Ovary (tissue), 9 donors: ENCODE data around the gene MAPT. TPM values are rescaled to one million over a fixed set of nuclear protein-coding genes. Genes with fewer than 3 reads are reported as not detected.
"Not testable (repeated sequence)": the region's sequence is repeated elsewhere in the genome, so short reads cannot be mapped to it uniquely, and the experiment has no call there.

ENCODE experiments used
- DNase-seq, 5 donors: peaks; one replicate each; pipeline ENCODE4 v3.0.0-alpha.2; 2019 to 2020
- H3K27ac ChIP-seq, 2 donors: fragments of 200-600 bp; one replicate each; pipeline versions ENCODE4 v1.5.1 to v1.8.0; 2019 to 2022
- H3K27me3 ChIP-seq: fragments of 200-600 bp; one replicate; pipeline ENCODE4 v1.8.0; 2022
- H3K36me3 ChIP-seq: fragments of 200-600 bp; sonication (generic); one replicate; pipeline ENCODE4 v1.5.1; 2019
- H3K4me1 ChIP-seq: one replicate; pipeline ENCODE4 v1.8.1; 2013; ENCODE audit warnings: mild to moderate bottlenecking, moderate library complexity; ENCODE audit not compliant: insufficient read depth
- H3K4me3 ChIP-seq: fragments of 200-600 bp; sonication (generic); one replicate; pipeline ENCODE4 v1.5.1; 2017
- H3K9me3 ChIP-seq, 2 donors: fragments of 200-600 bp in 1 of 2; sonication (generic) in 1 of 2; one replicate each; pipeline versions ENCODE4 v1.5.1 to v1.8.1; 2013 to 2019; ENCODE audit warnings: mild to moderate bottlenecking in 1 of 2, moderate library complexity in 1 of 2
- EP300 ChIP-seq: sonication (generic); formaldehyde crosslinking; IDR thresholded peaks from one replicate; pipeline ENCODE4 v1.6.1; 2017; ENCODE audit warnings: antibody characterized with exemption
- POLR2A ChIP-seq: fragments of 450-650 bp; IDR thresholded peaks from one replicate; pipeline ENCODE4 v1.6.1; 2017; ENCODE audit warnings: antibody characterized with exemption, mild to moderate bottlenecking, moderate library complexity
- WGBS, 3 donors: extraction: QIAGEN DNeasy Blood & Tissue Kit in 1 of 3; methylation state at CpG; one replicate each; pipeline versions ENCODE4 v1.1.5 to v1.1.7; 2013 to 2017; 5-methylcytosine and 5-hydroxymethylcytosine counted together
- intact Hi-C, 4 donors: fragments of 100-400 bp; cut with DNase I; formaldehyde crosslinking; loops; one replicate each; pipeline versions ENCODE4 v1.11.0 to v1.15.1; 2022 to 2023
- polyA plus RNA-seq, 2 donors: library from polyadenylated mRNA; stranded (reverse); fragments of 200-250 nt in 1 of 2; fragments of 350-450 nt in 1 of 2; fragmentation: Illumina TruSeq in 1 of 2; extraction: RNeasy Lipid Tissue Mini Kit (QIAGEN cat#74804) in 1 of 2; gene quantifications; one replicate each; pipeline ENCODE4 v1.2.3, GENCODE V29; 2013 to 2014
- total RNA-seq, 7 donors: library from RNA; depleted of rRNA in 2 of 7; stranded (reverse); fragments of >200 nt in 2 of 7; fragmentation: NEBNext Ultra II Directional in 3 of 7; extraction: Animal tissue kit (Norgen Biotek cat#: 25700) in 3 of 7; gene quantifications; one replicate each; pipeline versions ENCODE4 v1.1.0 to v1.2.4, GENCODE V29; 2016 to 2023
- TF ChIP-seq, protein P1 (sequence below), 3 donors: fragments of 450-650 bp in 2 of 3; fragments of 200-600 bp in 1 of 3; IDR thresholded peaks; one replicate each; pipeline versions ENCODE4 v1.5.1 to v1.8.0; 2016 to 2022; ENCODE audit warnings: antibody characterized with exemption in 3 of 3, mild to moderate bottlenecking in 1 of 3
- donor health status: DM: no; HTN: no; CAD: no; lungs with moderate emphysema.
- donor health status: DM: no; HTN: no; CAD: no.
- donor health status: Bipolar disorder and iron deficiency.
- donor health status: DM: yes; HTN: yes; CAD: no.
- donor health status: DM: no; HTN: no; CAD: no.
- donor health status: DM: yes; HTN: yes; CAD: no.

MAPT gene
- total and polyA plus RNA-seq, 9 donors = 0.40 to 2.2 (median 1.1) TPM

DNA sequence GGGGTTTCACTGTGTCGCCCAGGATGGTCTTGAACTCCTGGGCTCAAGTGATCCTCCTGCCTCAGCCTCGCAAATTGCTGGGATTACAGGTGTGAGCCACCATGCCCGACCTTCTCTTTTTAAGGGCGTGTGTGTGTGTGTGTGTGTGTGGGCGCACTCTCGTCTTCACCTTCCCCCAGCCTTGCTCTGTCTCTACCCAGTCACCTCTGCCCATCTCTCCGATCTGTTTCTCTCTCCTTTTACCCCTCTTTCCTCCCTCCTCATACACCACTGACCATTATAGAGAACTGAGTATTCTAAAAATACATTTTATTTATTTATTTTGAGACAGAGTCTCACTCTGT lies 108.6 kb downstream of the MAPT start:
- intact Hi-C loops = loop anchor here in 3 of 4 donors (5.0 to 10.0 kb wide), 2 partner anchors 209 to 212 kb away; no protein-coding TSS in a partner anchor
- H3K9me3 ChIP-seq = no peaks in the 10 kb centered on the region

DNA sequence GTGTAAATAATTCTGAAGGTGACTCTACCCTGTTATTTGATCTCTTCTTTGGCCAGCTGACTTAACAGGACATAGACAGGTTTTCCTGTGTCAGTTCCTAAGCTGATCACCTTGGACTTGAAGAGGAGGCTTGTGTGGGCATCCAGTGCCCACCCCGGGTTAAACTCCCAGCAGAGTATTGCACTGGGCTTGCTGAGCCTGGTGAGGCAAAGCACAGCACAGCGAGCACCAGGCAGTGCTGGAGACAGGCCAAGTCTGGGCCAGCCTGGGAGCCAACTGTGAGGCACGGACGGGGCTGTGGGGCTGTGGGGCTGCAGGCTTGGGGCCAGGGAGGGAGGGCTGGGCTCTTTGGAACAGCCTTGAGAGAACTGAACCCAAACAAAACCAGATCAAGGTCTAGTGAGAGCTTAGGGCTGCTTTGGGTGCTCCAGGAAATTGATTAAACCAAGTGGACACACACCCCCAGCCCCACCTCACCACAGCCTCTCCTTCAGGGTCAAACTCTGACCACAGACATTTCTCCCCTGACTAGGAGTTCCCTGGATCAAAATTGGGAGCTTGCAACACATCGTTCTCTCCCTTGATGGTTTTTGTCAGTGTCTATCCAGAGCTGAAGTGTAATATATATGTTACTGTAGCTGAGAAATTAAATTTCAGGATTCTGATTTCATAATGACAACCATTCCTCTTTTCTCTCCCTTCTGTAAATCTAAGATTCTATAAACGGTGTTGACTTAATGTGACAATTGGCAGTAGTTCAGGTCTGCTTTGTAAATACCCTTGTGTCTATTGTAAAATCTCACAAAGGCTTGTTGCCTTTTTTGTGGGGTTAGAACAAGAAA lies 109.8 kb downstream of the MAPT start:
- no peak for TF ChIP-seq POLR2A
- no peak for TF ChIP-seq EP300
- TF ChIP-seq, protein P1, sequence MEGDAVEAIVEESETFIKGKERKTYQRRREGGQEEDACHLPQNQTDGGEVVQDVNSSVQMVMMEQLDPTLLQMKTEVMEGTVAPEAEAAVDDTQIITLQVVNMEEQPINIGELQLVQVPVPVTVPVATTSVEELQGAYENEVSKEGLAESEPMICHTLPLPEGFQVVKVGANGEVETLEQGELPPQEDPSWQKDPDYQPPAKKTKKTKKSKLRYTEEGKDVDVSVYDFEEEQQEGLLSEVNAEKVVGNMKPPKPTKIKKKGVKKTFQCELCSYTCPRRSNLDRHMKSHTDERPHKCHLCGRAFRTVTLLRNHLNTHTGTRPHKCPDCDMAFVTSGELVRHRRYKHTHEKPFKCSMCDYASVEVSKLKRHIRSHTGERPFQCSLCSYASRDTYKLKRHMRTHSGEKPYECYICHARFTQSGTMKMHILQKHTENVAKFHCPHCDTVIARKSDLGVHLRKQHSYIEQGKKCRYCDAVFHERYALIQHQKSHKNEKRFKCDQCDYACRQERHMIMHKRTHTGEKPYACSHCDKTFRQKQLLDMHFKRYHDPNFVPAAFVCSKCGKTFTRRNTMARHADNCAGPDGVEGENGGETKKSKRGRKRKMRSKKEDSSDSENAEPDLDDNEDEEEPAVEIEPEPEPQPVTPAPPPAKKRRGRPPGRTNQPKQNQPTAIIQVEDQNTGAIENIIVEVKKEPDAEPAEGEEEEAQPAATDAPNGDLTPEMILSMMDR (IDR thresholded peaks at IDR 0.05) = no peak
- H3K27me3 ChIP-seq = no peaks in the 10 kb centered on the region
- WGBS, 3 donors = 8 to 25% (median 12%) methylated on average over 6 of the region's 6 CpGs
- H3K36me3 ChIP-seq = no peaks in the 10 kb centered on the region
- no peak overlapping the region for H3K4me3 ChIP-seq
- peak; percentile 50 to 85 (median 72) for DNase-seq
- H3K27ac ChIP-seq = peak overlapping the region in 1 of 2 donors; percentile 9
- no peaks in the 10 kb centered on the region for H3K9me3 ChIP-seq
- H3K4me1 ChIP-seq = peaks cover 2% of the 10 kb centered on the region
- intact Hi-C loops = loop anchor here in 3 of 4 donors (5.0 to 10.0 kb wide), 2 partner anchors 208 to 211 kb away; no protein-coding TSS in a partner anchor

More for the DNA sequence above, 108.6 kb downstream of the MAPT start:
- no peak overlapping the region for H3K27ac ChIP-seq
- no peak for DNase-seq
- TF ChIP-seq, protein P1 (IDR thresholded peaks at IDR 0.05) = no peak
- TF ChIP-seq POLR2A (no peak), EP300 (no peak)
- 65 to 82% (median 77%) methylated on average over 7 of the region's 7 CpGs for WGBS, 3 donors
- no peaks in the 10 kb centered on the region for H3K36me3 ChIP-seq
- no peaks in the 10 kb centered on the region for H3K27me3 ChIP-seq
- H3K4me3 ChIP-seq = no peak overlapping the region
- H3K4me1 ChIP-seq = peaks cover 2% of the 10 kb centered on the region

DNA sequence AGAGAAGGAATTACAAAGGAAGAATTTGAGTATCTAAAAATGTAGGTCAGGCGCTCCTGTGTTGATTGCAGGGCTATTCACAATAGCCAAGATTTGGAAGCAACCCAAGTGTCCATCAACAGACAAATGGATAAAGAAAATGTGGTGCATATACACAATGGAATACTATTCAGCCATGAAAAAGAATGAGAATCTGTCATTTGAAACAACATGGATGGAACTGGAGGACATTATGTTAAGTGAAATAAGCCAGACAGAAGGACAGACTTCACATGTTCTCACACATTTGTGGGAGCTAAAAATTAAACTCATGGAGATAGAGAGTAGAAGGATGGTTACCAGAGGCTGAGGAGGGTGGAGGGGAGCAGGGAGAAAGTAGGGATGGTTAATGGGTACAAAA lies 111.7 kb downstream of the MAPT start:
- 94 to 100% (median 97%) methylated on average over 1 of the region's 1 CpG for WGBS, 3 donors
- not testable (repeated sequence) for H3K27ac ChIP-seq, H3K4me3 ChIP-seq, H3K27me3 ChIP-seq, DNase-seq, H3K36me3 ChIP-seq, H3K9me3 ChIP-seq, H3K4me1 ChIP-seq
- intact Hi-C loops = loop anchor here in 1 of 4 donors (10.0 kb wide), 1 partner anchor 209 kb away; no protein-coding TSS in a partner anchor

DNA sequence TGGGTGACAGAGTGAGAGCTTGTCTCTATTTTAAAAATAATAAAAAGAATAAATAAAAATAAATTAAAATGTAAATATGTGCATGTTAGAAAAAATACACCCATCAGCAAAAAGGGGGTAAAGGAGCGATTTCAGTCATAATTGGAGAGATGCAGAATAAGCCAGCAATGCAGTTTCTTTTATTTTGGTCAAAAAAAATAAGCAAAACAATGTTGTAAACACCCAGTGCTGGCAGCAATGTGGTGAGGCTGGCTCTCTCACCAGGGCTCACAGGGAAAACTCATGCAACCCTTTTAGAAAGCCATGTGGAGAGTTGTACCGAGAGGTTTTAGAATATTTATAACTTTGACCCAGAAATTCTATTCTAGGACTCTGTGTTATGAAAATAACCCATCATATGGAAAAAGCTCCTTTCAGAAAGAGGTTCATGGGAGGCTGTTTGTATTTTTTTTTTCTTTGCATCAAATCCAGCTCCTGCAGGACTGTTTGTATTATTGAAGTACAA lies 113.2 kb downstream of the MAPT start:
- no peak for DNase-seq
- H3K27ac ChIP-seq = no peak overlapping the region
- peaks cover 2% of the 10 kb centered on the region for H3K4me1 ChIP-seq
- 40 to 41% (median 41%) methylated on average over 2 of the region's 2 CpGs for WGBS, 3 donors
- TF ChIP-seq EP300 (no peak), POLR2A (no peak)
- TF ChIP-seq, protein P1 (IDR thresholded peaks at IDR 0.05) = no peak
- no peaks in the 10 kb centered on the region for H3K27me3 ChIP-seq
- H3K9me3 ChIP-seq = no peaks in the 10 kb centered on the region
- no peak overlapping the region for H3K4me3 ChIP-seq
- intact Hi-C loops = loop anchor here in 1 of 4 donors (10.0 kb wide), 1 partner anchor 207 kb away; no protein-coding TSS in a partner anchor
- H3K36me3 ChIP-seq = no peaks in the 10 kb centered on the region

DNA sequence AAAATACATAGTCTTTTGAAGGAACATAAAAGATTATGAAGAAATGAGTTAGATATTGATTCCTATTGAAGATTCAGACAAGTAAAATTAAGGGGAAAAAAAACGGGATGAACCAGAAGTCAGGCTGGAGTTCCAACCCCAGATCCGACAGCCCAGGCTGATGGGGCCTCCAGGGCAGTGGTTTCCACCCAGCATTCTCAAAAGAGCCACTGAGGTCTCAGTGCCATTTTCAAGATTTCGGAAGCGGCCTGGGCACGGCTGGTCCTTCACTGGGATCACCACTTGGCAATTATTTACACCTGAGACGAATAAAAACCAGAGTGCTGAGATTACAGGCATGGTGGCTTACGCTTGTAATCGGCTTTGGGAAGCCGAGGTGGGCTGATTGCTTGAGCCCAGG lies 114.2 kb downstream of the MAPT start:
- no peak for TF ChIP-seq POLR2A
- TF ChIP-seq, protein P1 (IDR thresholded peaks at IDR 0.05) = no peak
- Histone ChIP-seq H3K4me3 (no peak overlapping the region), H3K36me3 (no peaks in the 10 kb centered on the region), H3K27me3 (no peaks in the 10 kb centered on the region), H3K4me1 (peaks cover 2% of the 10 kb centered on the region), H3K27ac (no peak overlapping the region), H3K9me3 (no peaks in the 10 kb centered on the region)
- intact Hi-C loops = loop anchor here in 1 of 4 donors (10.0 kb wide), 1 partner anchor 206 kb away; no protein-coding TSS in a partner anchor
- 91 to 96% (median 95%) methylated on average over 9 of the region's 9 CpGs for WGBS, 3 donors
- DNase-seq = no peak
